Right atrium auricular region (tissue), 2 donors: ENCODE measurements around the gene MRNIP. TPM values are rescaled to one million over a fixed set of nuclear protein-coding genes. Genes with fewer than 3 reads are reported as not detected.

Experiments used
- DNase-seq: peaks from one replicate; pipeline ENCODE4 v3.0.0-alpha.2; 2019; ENCODE audit warnings: low spot score
- H3K27ac ChIP-seq, 2 donors: fragments of 200-600 bp; sonication (generic); 1 replicate in 1 of 2; 2 replicates in 1 of 2; pipeline ENCODE4 v1.5.1; 2016 to 2019
- H3K27me3 ChIP-seq, 2 donors: fragments of 200-600 bp; sonication (generic); one replicate each; pipeline versions ENCODE4 v1.5.1 to v1.6.0; 2017 to 2019
- H3K36me3 ChIP-seq: fragments of 200-600 bp; sonication (generic); one replicate; pipeline ENCODE4 v1.5.1; 2016
- H3K4me1 ChIP-seq, 2 donors: fragments of 200-600 bp; sonication (generic); one replicate each; pipeline versions ENCODE4 v1.5.1 to v1.6.0; 2017 to 2019
- H3K4me3 ChIP-seq, 2 donors: fragments of 200-600 bp; sonication (generic); 1 replicate in 1 of 2; 2 replicates in 1 of 2; pipeline ENCODE4 v1.5.1; 2017 to 2019; ENCODE audit warnings: mild to moderate bottlenecking in 1 of 2, moderate library complexity in 1 of 2
- H3K9me3 ChIP-seq, 2 donors: fragments of 200-600 bp; sonication (generic); one replicate each; pipeline ENCODE4 v1.5.1; 2019
- CTCF ChIP-seq, 2 donors: fragments of 200-600 bp; sonication (generic); IDR thresholded peaks; one replicate each; pipeline ENCODE4 v1.5.1; 2019; ENCODE audit warnings: antibody characterized with exemption in 2 of 2
- total RNA-seq, 2 donors: library from RNA; depleted of rRNA; stranded (reverse); fragments of >200 nt; gene quantifications; one replicate each; pipeline ENCODE4 v1.1.0, GENCODE V29; 2016

MRNIP gene
- total RNA-seq, 2 donors from 2014 or later = 12.5 to 20.3 TPM

DNA sequence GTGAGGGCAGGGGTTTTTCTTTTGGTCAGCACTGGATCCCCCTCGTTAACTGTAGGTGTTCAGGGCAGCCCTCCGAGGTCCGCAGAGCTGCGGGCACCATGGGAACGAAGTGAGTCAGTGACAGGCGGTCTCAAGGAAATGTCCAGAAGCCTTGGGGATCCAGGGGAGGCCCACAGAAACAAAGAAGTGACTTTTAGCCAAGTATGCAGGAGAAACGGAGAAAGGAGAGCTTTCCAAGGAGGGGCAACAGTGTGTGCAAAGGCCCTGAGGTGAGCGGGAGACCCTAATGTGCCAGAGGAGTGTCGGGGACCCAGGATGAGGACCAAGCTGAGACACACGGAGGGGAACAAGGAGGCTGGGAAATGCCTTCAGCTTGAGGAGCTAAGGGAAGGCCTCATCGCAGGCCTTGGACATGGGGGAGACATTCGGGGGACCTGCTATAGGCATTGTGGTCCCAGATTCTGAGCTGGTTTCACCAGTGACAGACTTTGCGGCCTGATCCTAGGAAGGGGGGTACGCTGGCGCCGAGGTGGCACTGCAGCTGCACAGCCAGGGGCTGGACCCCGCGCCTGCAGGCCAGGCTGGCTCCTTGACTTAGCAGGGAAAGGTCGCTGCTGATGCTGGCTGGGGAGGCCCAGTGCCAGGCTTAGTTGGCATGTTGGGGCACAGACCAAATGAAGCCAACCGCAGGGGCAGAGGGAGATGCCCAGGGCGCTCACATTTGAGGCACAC lies 61.6 kb downstream of the MRNIP start:
- Histone ChIP-seq H3K4me1 (peaks cover 0 to 51% of the 10 kb centered on the region in 2 donors), H3K9me3 (no peaks in the 10 kb centered on the region), H3K36me3 (peaks cover 42% of the 10 kb centered on the region), H3K27ac (peak overlapping the region; percentile 78 to 84), H3K4me3 (peak overlapping the region; percentile 54 to 64), H3K27me3 (no peaks in the 10 kb centered on the region)
- DNase-seq = no peak
- no peak for TF ChIP-seq CTCF (IDR thresholded peaks at IDR 0.05)

GRCh38 chr5:179795863-179796833 lies 62.5 kb downstream of the MRNIP start:
- DNase-seq = peak; percentile 78

DNA sequence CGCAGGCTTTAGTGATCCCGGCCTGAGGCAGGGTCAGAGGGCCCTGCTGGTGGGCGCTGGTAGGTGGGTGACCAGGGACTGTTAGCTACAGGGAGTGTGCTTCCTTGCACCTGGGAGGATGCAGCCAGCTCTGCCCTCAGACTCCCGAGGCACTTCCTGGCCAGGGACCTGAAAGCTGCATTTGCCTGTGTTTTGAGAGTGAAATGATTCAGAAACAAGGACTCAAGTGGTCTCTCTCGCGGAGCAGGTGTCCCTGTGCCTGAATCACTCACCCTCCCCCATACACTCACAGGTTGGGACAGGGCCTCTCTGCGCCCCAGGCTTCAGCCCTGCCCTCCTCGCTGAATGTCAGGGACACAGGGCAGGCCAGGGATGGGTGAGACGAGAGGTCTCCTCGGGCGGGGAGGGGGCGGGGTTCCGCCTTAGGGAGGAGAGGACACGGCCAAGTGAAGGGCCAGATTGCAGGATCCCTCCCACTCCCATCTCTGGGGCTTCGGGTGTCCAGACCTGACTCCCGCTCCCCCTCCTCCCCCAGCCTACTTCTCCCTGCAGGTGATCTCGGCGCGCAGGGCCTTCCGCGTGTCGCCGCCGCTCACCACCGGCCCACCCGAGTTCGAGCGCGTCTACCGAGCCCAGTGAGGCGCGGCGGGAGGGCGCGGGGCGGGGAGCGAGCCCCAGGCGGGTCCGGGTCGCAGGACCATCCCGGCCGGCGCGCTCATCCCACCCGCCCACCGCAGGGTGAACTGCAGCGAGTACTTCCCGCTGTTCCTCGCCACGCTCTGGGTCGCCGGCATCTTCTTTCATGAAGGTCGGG lies 63.4 kb downstream of the MRNIP start:
- H3K27me3 ChIP-seq = no peaks in the 10 kb centered on the region
- H3K36me3 ChIP-seq = peaks cover 30% of the 10 kb centered on the region
- peak overlapping the region; percentile 54 to 64 for H3K4me3 ChIP-seq
- H3K9me3 ChIP-seq = no peaks in the 10 kb centered on the region
- no peak for DNase-seq
- TF ChIP-seq CTCF (IDR thresholded peaks at IDR 0.05) = no peak
- H3K27ac ChIP-seq = peak overlapping the region; percentile 78 to 84
- H3K4me1 ChIP-seq = peaks cover 0 to 56% of the 10 kb centered on the region in 2 donors

More at GRCh38 chr5:179795863-179796833, 62.5 kb downstream of the MRNIP start:
- Histone ChIP-seq H3K27ac (peak overlapping the region; percentile 78 to 84), H3K36me3 (peaks cover 39% of the 10 kb centered on the region), H3K4me1 (peaks cover 0 to 55% of the 10 kb centered on the region in 2 donors), H3K27me3 (no peaks in the 10 kb centered on the region), H3K9me3 (no peaks in the 10 kb centered on the region), H3K4me3 (peak overlapping the region; percentile 54 to 64)
- peak; percentile 87 to 97 for TF ChIP-seq CTCF (IDR thresholded peaks at IDR 0.05)

DNA sequence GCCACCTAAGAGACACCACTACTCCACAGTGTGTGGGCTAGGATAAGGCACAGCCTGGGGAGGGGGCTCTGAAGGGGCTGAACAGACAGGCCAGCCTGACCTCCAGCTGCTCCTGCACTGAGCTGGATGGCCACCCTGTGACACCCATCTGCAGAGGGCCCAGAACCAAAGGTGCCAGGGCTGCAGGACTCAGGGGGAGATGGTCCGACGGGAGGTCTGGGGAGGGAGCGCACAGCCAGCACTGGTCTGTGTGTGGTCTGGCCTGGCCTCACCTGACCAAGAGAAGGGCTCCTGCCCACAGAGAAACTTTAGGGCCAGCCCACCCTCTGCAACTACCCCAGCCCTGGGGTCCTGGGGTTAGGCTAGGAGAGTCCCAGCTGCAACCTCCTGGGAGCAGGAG lies 64.0 kb downstream of the MRNIP start:
- Histone ChIP-seq H3K9me3 (no peaks in the 10 kb centered on the region), H3K4me3 (peak overlapping the region; percentile 3 to 64), H3K27ac (peak overlapping the region; percentile 64 to 78), H3K36me3 (peaks cover 25% of the 10 kb centered on the region), H3K4me1 (peaks cover 0 to 56% of the 10 kb centered on the region in 2 donors), H3K27me3 (no peaks in the 10 kb centered on the region)
- DNase-seq = no peak
- TF ChIP-seq CTCF (IDR thresholded peaks at IDR 0.05) = no peak

- H3K27ac ChIP-seq = peak overlapping the region; percentile 64 to 78
- DNase-seq = no peak
- H3K36me3 ChIP-seq = peaks cover 21% of the 10 kb centered on the region
- peak overlapping the region; percentile 3 to 64 for H3K4me3 ChIP-seq
- H3K4me1 ChIP-seq = peaks cover 0 to 56% of the 10 kb centered on the region in 2 donors
- H3K9me3 ChIP-seq = no peaks in the 10 kb centered on the region
- no peaks in the 10 kb centered on the region for H3K27me3 ChIP-seq
- no peak for TF ChIP-seq CTCF (IDR thresholded peaks at IDR 0.05)
Observed at GRCh38 chr5:179794171-179794570, 64.4 kb downstream of the MRNIP start.
